T-helper 2 cell (primary cell): ENCODE results near the gene UBAC2.
"Not testable (repeated sequence)": the region's sequence is repeated elsewhere in the genome, so short reads cannot be mapped to it uniquely, and the experiment has no call there.

ENCODE experiments used
- DNase-seq, 5 experiments: peaks; one replicate each; pipeline versions ENCODE4 v3.0.0 to v3.0.0-alpha.2; 2012 to 2022

UBAC2 gene

GRCh38 chr13:99380921-99381645 is 180.4 kb downstream of the UBAC2 start:
- DNase-seq: peak in 3 of 5 experiments; percentile 46 to 92 (median 61)

- peak in 1 of 5 experiments; percentile 85 for DNase-seq
Observed at GRCh38 chr13:99381766-99382165, 181.1 kb downstream of the UBAC2 start.

GRCh38 chr13:99382428-99383133 is 181.9 kb downstream of the UBAC2 start:
- DNase-seq: peak in 2 of 5 experiments; percentile 66 to 71

GRCh38 chr13:99383511-99383921 is 182.9 kb downstream of the UBAC2 start:
- no peak for DNase-seq

- DNase-seq: peak in 1 of 5 experiments; percentile 63
Observed at GRCh38 chr13:99383946-99384345, 183.3 kb downstream of the UBAC2 start.

- peak in 2 of 5 experiments; percentile 41 to 52 for DNase-seq
Observed at GRCh38 chr13:99384468-99384867, 183.8 kb downstream of the UBAC2 start.

- no peak for DNase-seq
Observed at GRCh38 chr13:99385161-99385560, 184.5 kb downstream of the UBAC2 start.

GRCh38 chr13:99385940-99386339 is 185.3 kb downstream of the UBAC2 start:
- no peak for DNase-seq

- no peak for DNase-seq
Observed at GRCh38 chr13:99386495-99386894, 185.8 kb downstream of the UBAC2 start.

GRCh38 chr13:99386911-99387788 is 186.5 kb downstream of the UBAC2 start:
- DNase-seq: peak; percentile 63 to 79 (median 75)

- no peak for DNase-seq
Observed at GRCh38 chr13:99388334-99388923, 187.8 kb downstream of the UBAC2 start.

GRCh38 chr13:99389094-99389493 is 188.4 kb downstream of the UBAC2 start:
- not testable (repeated sequence) for DNase-seq

- no peak for DNase-seq
Observed at GRCh38 chr13:99389520-99390304, 189.1 kb downstream of the UBAC2 start.

GRCh38 chr13:99390601-99391000 is 189.9 kb downstream of the UBAC2 start:
- DNase-seq: no peak

- no peak for DNase-seq
Observed at GRCh38 chr13:99391781-99392469, 191.3 kb downstream of the UBAC2 start.

- no peak for DNase-seq
Observed at GRCh38 chr13:99392470-99393135, 191.9 kb downstream of the UBAC2 start.

GRCh38 chr13:99393391-99393790 is 192.7 kb downstream of the UBAC2 start:
- not testable (repeated sequence) for DNase-seq

- no peak for DNase-seq
Observed at GRCh38 chr13:99393791-99394735, 193.4 kb downstream of the UBAC2 start.

- no peak for DNase-seq
Observed at GRCh38 chr13:99395436-99395835, 194.8 kb downstream of the UBAC2 start.
